Head of caudate nucleus (tissue), 42 donors: ENCODE data around the gene EIF4G1.
A peak's percentile ranks its signal among the peaks of the same experiment; 100 is the strongest.

Experiments used
- DNase-seq, 42 donors: peaks; one replicate each; pipeline versions ENCODE4 v3.0.0 to v3.0.0-alpha.2; 2020 to 2021; ENCODE audit warnings: mixed read lengths in 7 of 42
- intact Hi-C: fragments of 100-400 bp; cut with DNase I; formaldehyde crosslinking; loops from one replicate; pipeline ENCODE4 v1.15.0; 2022

The EIF4G1 gene

GRCh38 chr3:184346480-184347190 lies 32.2 kb downstream of the EIF4G1 start:
- DNase-seq = peak in 1 of 42 donors; percentile 16
- intact Hi-C loops = no loop called here

GRCh38 chr3:184347321-184348056 lies 33.1 kb downstream of the EIF4G1 start:
- peak in 1 of 42 donors; percentile 16 for DNase-seq
- intact Hi-C loops = no loop called here

GRCh38 chr3:184348057-184348382 lies 33.6 kb downstream of the EIF4G1 start:
- peak in 1 of 42 donors; percentile 16 for DNase-seq
- intact Hi-C loops = no loop called here

- intact Hi-C loops = no loop called here
Measured at GRCh38 chr3:184349563-184350470, 35.4 kb downstream of the EIF4G1 start.

GRCh38 chr3:184350618-184351017 lies 36.2 kb downstream of the EIF4G1 start:
- DNase-seq = no peak
- intact Hi-C loops = no loop called here

More at GRCh38 chr3:184349563-184350470, 35.4 kb downstream of the EIF4G1 start:
- DNase-seq = peak in 6 of 42 donors; percentile 40 to 72 (median 58)

- intact Hi-C loops = no loop called here
- DNase-seq = peak in 3 of 42 donors; percentile 18 to 31 (median 25)
Measured at GRCh38 chr3:184351511-184352148, 37.2 kb downstream of the EIF4G1 start.

GRCh38 chr3:184352149-184352785 lies 37.9 kb downstream of the EIF4G1 start:
- intact Hi-C loops = no loop called here

GRCh38 chr3:184352897-184353545 lies 38.6 kb downstream of the EIF4G1 start:
- DNase-seq = no peak
- intact Hi-C loops = no loop called here

More at GRCh38 chr3:184352149-184352785, 37.9 kb downstream of the EIF4G1 start:
- DNase-seq = no peak

- intact Hi-C loops = no loop called here
- DNase-seq = no peak
Measured at GRCh38 chr3:184353546-184353941, 39.1 kb downstream of the EIF4G1 start.

- intact Hi-C loops = no loop called here
- peak in 33 of 42 donors; percentile 39 to 88 (median 63) for DNase-seq
Measured at GRCh38 chr3:184354121-184354728, 39.8 kb downstream of the EIF4G1 start.

- DNase-seq = no peak
- intact Hi-C loops = no loop called here
Measured at GRCh38 chr3:184354754-184355153, 40.3 kb downstream of the EIF4G1 start.

- intact Hi-C loops = no loop called here
- no peak for DNase-seq
Measured at GRCh38 chr3:184355261-184356040, 41.0 kb downstream of the EIF4G1 start.

GRCh38 chr3:184357248-184358123 lies 43.1 kb downstream of the EIF4G1 start:
- no peak for DNase-seq
- intact Hi-C loops = no loop called here

- DNase-seq = no peak
- intact Hi-C loops = no loop called here
Measured at GRCh38 chr3:184358124-184358767, 43.8 kb downstream of the EIF4G1 start.

- intact Hi-C loops = no loop called here
- no peak for DNase-seq
Measured at GRCh38 chr3:184358921-184359350, 44.5 kb downstream of the EIF4G1 start.
